GM18909 (cell line): ENCODE measurements around the gene SLAIN1.

ENCODE experiments used
- ATAC-seq: cut with Tn5 transposase; IDR thresholded peaks from one replicate; pipeline ENCODE4 v1.9.1; 2021; ENCODE audit warnings: mild to moderate bottlenecking; ENCODE audit not compliant: unreplicated experiment, poor library complexity

Gene SLAIN1

GRCh38 chr13:77703408-77703807 lies 5.9 kb downstream of the SLAIN1 start:
- ATAC-seq, result no peak

GRCh38 chr13:77714119-77714755 lies 16.8 kb downstream of the SLAIN1 start:
- no peak for ATAC-seq

- peak; percentile 77 for ATAC-seq
Measured at GRCh38 chr13:77715233-77715891, 17.9 kb downstream of the SLAIN1 start.

- no peak for ATAC-seq
Measured at GRCh38 chr13:77716692-77717091, 19.2 kb downstream of the SLAIN1 start.

- no peak for ATAC-seq
Measured at GRCh38 chr13:77717508-77717907, 20.0 kb downstream of the SLAIN1 start.

- no peak for ATAC-seq
Measured at GRCh38 chr13:77719128-77719527, 21.6 kb downstream of the SLAIN1 start.

GRCh38 chr13:77720988-77721387 lies 23.5 kb downstream of the SLAIN1 start:
- ATAC-seq, result no peak

GRCh38 chr13:77724092-77724491 lies 26.6 kb downstream of the SLAIN1 start:
- ATAC-seq, result peak; percentile 57

GRCh38 chr13:77725071-77725470 lies 27.6 kb downstream of the SLAIN1 start:
- ATAC-seq, result no peak

- no peak for ATAC-seq
Measured at GRCh38 chr13:77728265-77729125, 31.0 kb downstream of the SLAIN1 start.

GRCh38 chr13:77729502-77730221 lies 32.2 kb downstream of the SLAIN1 start:
- peak; percentile 98 for ATAC-seq

GRCh38 chr13:77730572-77730971 lies 33.1 kb downstream of the SLAIN1 start:
- no peak for ATAC-seq

- ATAC-seq, result no peak
Measured at GRCh38 chr13:77732287-77732686, 34.8 kb downstream of the SLAIN1 start.

GRCh38 chr13:77733674-77734073 lies 36.2 kb downstream of the SLAIN1 start:
- no peak for ATAC-seq

- ATAC-seq, result peak; percentile 87
Measured at GRCh38 chr13:77737583-77738200, 40.2 kb downstream of the SLAIN1 start.

- no peak for ATAC-seq
Measured at GRCh38 chr13:77740097-77740735, 42.7 kb downstream of the SLAIN1 start.

GRCh38 chr13:77740931-77741596 lies 43.6 kb downstream of the SLAIN1 start:
- ATAC-seq, result no peak

- no peak for ATAC-seq
Measured at GRCh38 chr13:77741597-77741972, 44.1 kb downstream of the SLAIN1 start.

- ATAC-seq, result no peak
Measured at GRCh38 chr13:77742801-77743200, 45.3 kb downstream of the SLAIN1 start.
